ENCODE measurements around the gene SMIM33. TPM values are rescaled to one million over a fixed set of nuclear protein-coding genes. Genes with fewer than 3 reads are reported as not detected.
"Not testable (repeated sequence)": the region's sequence is repeated elsewhere in the genome, so short reads cannot be mapped to it uniquely, and the experiment has no call there.

Gene SMIM33
- total RNA-seq, 6 donors from 2014 or later, result not detected

DNA sequence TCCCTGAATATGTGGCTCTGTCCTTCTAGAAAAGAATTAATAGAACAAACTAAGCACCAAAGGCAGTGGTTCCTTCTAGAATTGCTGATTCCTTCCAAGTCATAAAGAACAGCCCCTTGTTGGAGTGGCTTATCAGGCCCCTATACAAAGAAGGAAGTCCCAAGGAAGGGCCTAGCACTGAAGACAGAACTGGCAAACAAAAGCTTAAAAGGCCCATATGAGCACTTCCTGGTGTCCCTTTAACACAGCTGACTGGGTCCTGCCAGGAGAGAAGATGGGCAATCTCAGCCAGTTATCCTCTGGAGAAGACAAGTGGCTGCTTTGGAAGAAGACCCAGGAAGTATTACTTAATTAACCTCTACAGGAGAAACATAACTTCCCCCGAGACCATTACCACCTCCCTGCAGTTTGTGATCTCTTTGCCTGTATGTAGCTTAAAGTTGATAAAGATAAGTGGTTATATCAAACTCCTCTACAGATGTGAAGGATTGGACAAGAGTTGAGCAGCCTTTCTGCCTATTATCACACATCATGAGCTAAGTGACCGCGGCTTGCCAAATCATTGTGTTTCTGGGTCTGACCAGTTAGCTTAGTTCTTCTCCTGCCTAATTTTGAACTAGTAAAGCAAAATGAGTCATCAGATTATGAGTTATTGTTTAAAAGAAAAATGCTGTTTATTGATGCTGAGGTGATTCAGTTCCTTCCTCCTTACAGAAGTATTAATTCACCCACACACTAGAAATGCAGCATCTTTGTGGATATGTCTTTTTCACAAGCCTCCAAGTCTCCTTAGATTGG is 25.0 kb downstream of the SMIM33 start:
- no peaks in the 10 kb centered on the region for H3K27me3 ChIP-seq
- ATAC-seq (ENCODE audit: low FRiP score in 2 of 2) (no peak), DNase-seq (no peak)
- H3K36me3 ChIP-seq, result no peaks in the 10 kb centered on the region
- TF ChIP-seq, protein P1, sequence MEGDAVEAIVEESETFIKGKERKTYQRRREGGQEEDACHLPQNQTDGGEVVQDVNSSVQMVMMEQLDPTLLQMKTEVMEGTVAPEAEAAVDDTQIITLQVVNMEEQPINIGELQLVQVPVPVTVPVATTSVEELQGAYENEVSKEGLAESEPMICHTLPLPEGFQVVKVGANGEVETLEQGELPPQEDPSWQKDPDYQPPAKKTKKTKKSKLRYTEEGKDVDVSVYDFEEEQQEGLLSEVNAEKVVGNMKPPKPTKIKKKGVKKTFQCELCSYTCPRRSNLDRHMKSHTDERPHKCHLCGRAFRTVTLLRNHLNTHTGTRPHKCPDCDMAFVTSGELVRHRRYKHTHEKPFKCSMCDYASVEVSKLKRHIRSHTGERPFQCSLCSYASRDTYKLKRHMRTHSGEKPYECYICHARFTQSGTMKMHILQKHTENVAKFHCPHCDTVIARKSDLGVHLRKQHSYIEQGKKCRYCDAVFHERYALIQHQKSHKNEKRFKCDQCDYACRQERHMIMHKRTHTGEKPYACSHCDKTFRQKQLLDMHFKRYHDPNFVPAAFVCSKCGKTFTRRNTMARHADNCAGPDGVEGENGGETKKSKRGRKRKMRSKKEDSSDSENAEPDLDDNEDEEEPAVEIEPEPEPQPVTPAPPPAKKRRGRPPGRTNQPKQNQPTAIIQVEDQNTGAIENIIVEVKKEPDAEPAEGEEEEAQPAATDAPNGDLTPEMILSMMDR (IDR thresholded peaks at IDR 0.05), result no peak
- TF ChIP-seq POLR2A (IDR thresholded peaks at IDR 0.05) (no peak), EP300 (IDR thresholded peaks at IDR 0.05) (no peak), POLR2AphosphoS5 (IDR thresholded peaks at IDR 0.05) (no peak)
- H3K27ac ChIP-seq, result peak overlapping the region in 3 of 4 donors; percentile 15 to 46 (median 33)
- peaks cover 18 to 23% (median 20%) of the 10 kb centered on the region in 4 donors for H3K4me1 ChIP-seq
- WGBS, 2 donors, result 76 to 87% methylated on average over 3 of the region's 3 CpGs
- no peaks in the 10 kb centered on the region for H3K9me3 ChIP-seq
- H3K4me3 ChIP-seq, result no peak overlapping the region

DNA sequence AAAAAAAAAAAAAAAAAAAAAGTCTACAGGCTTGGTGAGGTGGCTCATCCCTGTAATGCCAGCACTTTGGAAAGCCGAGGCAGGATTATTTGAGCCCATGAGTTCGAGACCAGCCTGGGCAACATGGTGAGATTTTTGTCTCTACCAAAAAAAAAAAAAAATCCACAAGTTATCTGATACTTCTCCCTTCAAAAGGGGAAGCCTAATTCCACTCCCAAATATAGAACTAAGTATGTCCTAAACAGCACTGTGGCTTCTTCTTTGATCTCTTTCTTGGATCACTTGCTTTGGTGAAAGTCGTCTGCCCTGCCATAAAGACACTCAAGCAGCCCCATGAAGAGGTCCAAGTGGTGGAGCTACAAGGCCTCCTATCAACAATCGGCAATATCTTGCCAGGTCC is 30.6 kb downstream of the SMIM33 start:
- TF ChIP-seq POLR2AphosphoS5 (IDR thresholded peaks at IDR 0.05), result no peak
- TF ChIP-seq, protein P1 (IDR thresholded peaks at IDR 0.05), result no peak
- TF ChIP-seq EP300 (IDR thresholded peaks at IDR 0.05), result no peak
- no peak for TF ChIP-seq POLR2A (IDR thresholded peaks at IDR 0.05)
- WGBS, 2 donors, result 77 to 78% methylated on average over 4 of the region's 4 CpGs
- Histone ChIP-seq H3K36me3 (no peaks in the 10 kb centered on the region), H3K9me3 (no peaks in the 10 kb centered on the region), H3K4me3 (no peak overlapping the region), H3K4me1 (no peaks in the 10 kb centered on the region), H3K27ac (no peak overlapping the region), H3K27me3 (no peaks in the 10 kb centered on the region)
- no peak for ATAC-seq (ENCODE audit: low FRiP score in 2 of 2)
- no peak for DNase-seq

DNA sequence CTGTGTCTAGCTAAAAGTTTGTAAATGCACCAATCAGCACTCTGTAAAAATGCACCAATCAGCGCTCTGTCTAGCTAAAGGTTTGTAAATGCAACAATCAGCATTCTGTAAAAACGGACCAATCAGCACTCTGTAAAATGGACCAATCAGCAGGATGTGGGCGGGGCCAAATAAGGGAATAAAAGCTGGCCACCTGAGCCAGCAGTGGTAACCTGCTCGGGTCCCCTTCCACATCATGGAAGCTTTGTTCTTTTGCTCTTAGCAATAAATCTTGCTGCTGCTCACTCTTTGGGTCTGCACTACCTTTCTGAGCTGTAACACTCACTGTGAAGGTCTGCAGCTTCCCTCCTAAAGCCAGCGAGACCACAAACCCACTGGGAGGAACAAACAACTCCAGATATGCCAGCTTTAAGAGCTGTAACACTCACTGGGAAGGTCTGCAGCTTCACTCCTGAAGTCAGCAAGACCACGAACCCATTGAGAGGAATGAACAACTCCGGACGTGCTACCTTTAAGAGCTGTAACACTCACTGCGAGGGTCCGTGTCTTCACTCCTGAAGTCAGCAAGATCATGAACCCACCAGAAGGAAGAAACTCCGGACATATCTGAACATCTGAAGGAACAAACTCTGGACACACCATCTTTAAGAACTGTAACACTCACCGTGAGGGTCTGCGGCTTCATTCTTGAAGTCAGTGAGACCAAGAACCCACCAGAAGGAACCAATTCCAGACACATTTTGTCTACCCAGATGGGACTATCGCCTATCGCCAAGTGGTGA is 32.4 kb downstream of the SMIM33 start:
- not testable (repeated sequence) for H3K4me3 ChIP-seq; H3K4me1 ChIP-seq; ATAC-seq (ENCODE audit: low FRiP score in 2 of 2); H3K27me3 ChIP-seq; DNase-seq; H3K36me3 ChIP-seq; H3K27ac ChIP-seq; H3K9me3 ChIP-seq
- 90 to 92% methylated on average over 15 of the region's 15 CpGs for WGBS, 2 donors

DNA sequence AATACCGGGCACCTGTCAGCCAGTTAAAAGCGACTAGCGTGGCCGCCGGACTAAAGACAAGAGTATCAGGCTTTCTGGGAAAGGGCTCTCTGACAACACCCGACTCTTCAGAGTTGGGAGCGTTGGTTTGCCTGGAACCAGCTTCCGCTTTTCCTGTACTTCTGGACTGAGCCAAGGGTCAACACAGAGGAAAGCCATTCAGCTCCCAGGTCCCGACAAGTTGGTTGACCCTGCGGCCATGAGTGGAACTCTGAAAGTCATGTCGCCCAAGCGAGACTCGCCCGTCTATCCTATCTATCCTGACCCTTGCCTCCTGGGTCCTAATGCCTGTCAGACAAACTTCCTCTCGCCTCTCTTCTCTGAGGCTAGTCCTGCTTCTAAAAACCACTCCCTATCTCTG is 33.1 kb downstream of the SMIM33 start:
- ATAC-seq (ENCODE audit: low FRiP score in 2 of 2); H3K4me3 ChIP-seq; DNase-seq; H3K27ac ChIP-seq; H3K9me3 ChIP-seq; H3K27me3 ChIP-seq; H3K4me1 ChIP-seq; H3K36me3 ChIP-seq: not testable (repeated sequence)
- 80 to 85% methylated on average over 15 of the region's 15 CpGs for WGBS, 2 donors

DNA sequence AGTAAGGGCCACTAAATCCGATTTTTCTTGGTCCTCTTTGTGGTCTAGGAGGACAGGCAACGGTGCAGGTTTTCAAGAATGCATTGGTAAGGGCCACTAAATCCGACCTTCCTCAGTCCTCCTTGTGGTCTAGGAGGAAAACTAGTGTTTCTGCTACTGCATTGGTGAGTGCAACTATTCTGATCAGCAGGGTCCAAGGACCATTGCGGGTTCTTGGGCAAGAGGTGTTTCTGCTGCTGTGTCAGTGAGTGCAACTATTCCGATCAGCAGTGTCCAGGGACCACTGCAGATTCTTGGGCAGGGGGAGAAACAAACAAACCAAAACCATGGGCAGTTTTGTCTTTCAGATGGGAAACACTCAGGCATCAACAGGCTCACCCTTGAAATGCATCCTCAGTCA is 33.9 kb downstream of the SMIM33 start:
- not testable (repeated sequence) for H3K9me3 ChIP-seq; H3K27ac ChIP-seq; H3K36me3 ChIP-seq; DNase-seq; H3K4me1 ChIP-seq; H3K4me3 ChIP-seq; H3K27me3 ChIP-seq; ATAC-seq (ENCODE audit: low FRiP score in 2 of 2)
- 79 to 83% methylated on average over 5 of the region's 5 CpGs for WGBS, 2 donors

DNA sequence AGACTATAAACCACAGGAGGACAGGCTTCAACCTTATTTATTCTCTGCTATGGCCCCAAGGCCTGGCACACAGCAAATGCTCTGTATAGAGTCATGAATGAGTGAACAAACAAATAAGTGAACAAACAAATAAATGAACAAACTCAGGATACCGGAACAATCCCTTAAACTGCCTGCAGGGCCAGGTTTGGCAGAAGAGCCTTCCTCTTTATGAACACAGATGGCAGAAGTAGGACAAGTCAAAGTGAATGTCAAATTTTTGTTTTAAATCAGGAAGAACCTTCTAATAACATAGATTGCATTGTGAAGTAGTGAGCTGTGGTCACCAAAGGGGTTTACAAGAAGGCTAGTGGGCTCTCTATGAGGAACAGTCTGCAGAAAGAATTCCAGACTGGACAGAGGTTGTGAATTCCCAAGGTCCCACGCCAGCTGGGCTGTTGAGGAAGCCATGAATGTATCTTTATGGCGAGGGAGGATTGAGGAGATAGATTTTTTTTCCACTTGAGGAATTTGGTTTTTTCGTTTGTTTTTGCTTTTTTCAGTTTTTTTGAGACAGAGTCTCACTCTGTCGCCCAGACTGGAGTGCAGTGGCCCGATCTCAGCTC is 42.1 kb downstream of the SMIM33 start:
- no peak for DNase-seq
- TF ChIP-seq EP300 (IDR thresholded peaks at IDR 0.05) (no peak), POLR2AphosphoS5 (IDR thresholded peaks at IDR 0.05) (no peak), POLR2A (IDR thresholded peaks at IDR 0.05) (no peak)
- TF ChIP-seq, protein P1 (IDR thresholded peaks at IDR 0.05), result peak in 2 of 6 experiments; percentile 7 to 12
- no peaks in the 10 kb centered on the region for H3K36me3 ChIP-seq
- ATAC-seq (ENCODE audit: low FRiP score in 2 of 2), result no peak
- no peaks in the 10 kb centered on the region for H3K27me3 ChIP-seq
- H3K9me3 ChIP-seq, result no peaks in the 10 kb centered on the region
- no peak overlapping the region for H3K27ac ChIP-seq
- peaks cover 0 to 9% (median 4%) of the 10 kb centered on the region in 4 donors for H3K4me1 ChIP-seq
- WGBS, 2 donors, result 80 to 83% methylated on average over 6 of the region's 6 CpGs
- no peak overlapping the region for H3K4me3 ChIP-seq

Measured in upper lobe of left lung (tissue), 6 donors.